ENCODE results near the gene RIC3. TPM values are rescaled to one million over a fixed set of nuclear protein-coding genes. Genes with fewer than 3 reads are reported as not detected.

The RIC3 gene
- total and polyA plus RNA-seq, 2 donors (not counting 1 experiment from before 2014, with no cell fraction given) = not detected

- H3K9ac ChIP-seq (ENCODE audit: insufficient read depth, low read length) = no peak overlapping the region
- H3K27ac ChIP-seq (ENCODE audit: insufficient read depth, low read length) = no peak overlapping the region
- H3K4me3 ChIP-seq (replicated peaks in 1 of 4; ENCODE audit: control extremely low read depth in 1 of 4, insufficient read depth in 1 of 4, low read depth in 3 of 4, low read length in 4 of 4) = no peak overlapping the region
- peaks cover 1% of the 10 kb centered on the region for H3K36me3 ChIP-seq (ENCODE audit: control insufficient read depth, insufficient read depth, low read length)
- no peak overlapping the region for H2AFZ ChIP-seq (ENCODE audit: low read length)
- no peak for DNase-seq (ENCODE audit: low read depth in 2 of 2)
- no peaks in the 10 kb centered on the region for H4K20me1 ChIP-seq (ENCODE audit: control insufficient read depth, extremely low read depth, insufficient read depth, low read length)
- H3K27me3 ChIP-seq (ENCODE audit: control insufficient read depth, insufficient read depth, low read length) = no peaks in the 10 kb centered on the region
- no peak overlapping the region for H3K4me2 ChIP-seq (ENCODE audit: extremely low read depth, insufficient read depth, low read length)
- TF ChIP-seq EZH2 (IDR thresholded peaks at IDR 0.05; ENCODE audit: low read length, missing control alignments) (no peak), CTCF (conservative IDR thresholded peaks at IDR 0.05 in 1 of 2, IDR thresholded peaks at IDR 0.05 in 1 of 2; ENCODE audit: low read depth in 1 of 2, low read length in 2 of 2) (no peak)
- peaks cover 6% of the 10 kb centered on the region for H3K4me1 ChIP-seq (ENCODE audit: control insufficient read depth, extremely low read depth, insufficient read depth, low read length)
- H3K9me3 ChIP-seq (ENCODE audit: control insufficient read depth, insufficient read depth, low read depth, low read length) = no peaks in the 10 kb centered on the region
- no peaks in the 10 kb centered on the region for H3K79me2 ChIP-seq (ENCODE audit: control insufficient read depth, insufficient read depth, low read length)
These were observed 68.7 kb downstream of the RIC3 start for GRCh38 chr11:8100158-8100557.

GRCh38 chr11:8099291-8099899 is 69.4 kb downstream of the RIC3 start:
- TF ChIP-seq EZH2 (IDR thresholded peaks at IDR 0.05; ENCODE audit: low read length, missing control alignments) = no peak
- TF ChIP-seq CTCF (conservative IDR thresholded peaks at IDR 0.05 in 1 of 2, IDR thresholded peaks at IDR 0.05 in 1 of 2; ENCODE audit: low read depth in 1 of 2, low read length in 2 of 2) = peak; percentile 88 to 90
- Histone ChIP-seq H3K9ac (ENCODE audit: insufficient read depth, low read length) (no peak overlapping the region), H3K27ac (ENCODE audit: insufficient read depth, low read length) (no peak overlapping the region), H3K4me3 (replicated peaks in 1 of 4; ENCODE audit: control extremely low read depth in 1 of 4, insufficient read depth in 1 of 4, low read depth in 3 of 4, low read length in 4 of 4) (no peak overlapping the region), H3K27me3 (ENCODE audit: control insufficient read depth, insufficient read depth, low read length) (no peaks in the 10 kb centered on the region), H4K20me1 (ENCODE audit: control insufficient read depth, extremely low read depth, insufficient read depth, low read length) (no peaks in the 10 kb centered on the region), H3K36me3 (ENCODE audit: control insufficient read depth, insufficient read depth, low read length) (peaks cover 2% of the 10 kb centered on the region), H3K9me3 (ENCODE audit: control insufficient read depth, insufficient read depth, low read depth, low read length) (no peaks in the 10 kb centered on the region), H3K4me1 (ENCODE audit: control insufficient read depth, extremely low read depth, insufficient read depth, low read length) (peaks cover 6% of the 10 kb centered on the region), H3K4me2 (ENCODE audit: extremely low read depth, insufficient read depth, low read length) (no peak overlapping the region), H3K79me2 (ENCODE audit: control insufficient read depth, insufficient read depth, low read length) (no peaks in the 10 kb centered on the region), H2AFZ (ENCODE audit: low read length) (no peak overlapping the region)
- peak; percentile 67 to 84 for DNase-seq (ENCODE audit: low read depth in 2 of 2)

GRCh38 chr11:8098879-8099278 is 69.9 kb downstream of the RIC3 start:
- no peak overlapping the region for H3K4me2 ChIP-seq (ENCODE audit: extremely low read depth, insufficient read depth, low read length)

More at GRCh38 chr11:8098879-8099278, 69.9 kb downstream of the RIC3 start:
- H3K36me3 ChIP-seq (ENCODE audit: control insufficient read depth, insufficient read depth, low read length) = peaks cover 3% of the 10 kb centered on the region
- no peaks in the 10 kb centered on the region for H3K27me3 ChIP-seq (ENCODE audit: control insufficient read depth, insufficient read depth, low read length)
- H2AFZ ChIP-seq (ENCODE audit: low read length) = no peak overlapping the region
- H3K79me2 ChIP-seq (ENCODE audit: control insufficient read depth, insufficient read depth, low read length) = no peaks in the 10 kb centered on the region
- H4K20me1 ChIP-seq (ENCODE audit: control insufficient read depth, extremely low read depth, insufficient read depth, low read length) = no peaks in the 10 kb centered on the region
- no peak overlapping the region for H3K27ac ChIP-seq (ENCODE audit: insufficient read depth, low read length)
- H3K4me1 ChIP-seq (ENCODE audit: control insufficient read depth, extremely low read depth, insufficient read depth, low read length) = peaks cover 6% of the 10 kb centered on the region
- peak in 1 of 2 donors; percentile 29 for DNase-seq (ENCODE audit: low read depth in 2 of 2)
- no peak for TF ChIP-seq CTCF (conservative IDR thresholded peaks at IDR 0.05 in 1 of 2, IDR thresholded peaks at IDR 0.05 in 1 of 2; ENCODE audit: low read depth in 1 of 2, low read length in 2 of 2)
- no peak for TF ChIP-seq EZH2 (IDR thresholded peaks at IDR 0.05; ENCODE audit: low read length, missing control alignments)
- no peak overlapping the region for H3K4me3 ChIP-seq (replicated peaks in 1 of 4; ENCODE audit: control extremely low read depth in 1 of 4, insufficient read depth in 1 of 4, low read depth in 3 of 4, low read length in 4 of 4)
- H3K9ac ChIP-seq (ENCODE audit: insufficient read depth, low read length) = no peak overlapping the region
- H3K9me3 ChIP-seq (ENCODE audit: control insufficient read depth, insufficient read depth, low read depth, low read length) = no peaks in the 10 kb centered on the region
